Measurements from ENCODE around the gene LYZL1.
"Not testable (repeated sequence)": the region's sequence is repeated elsewhere in the genome, so short reads cannot be mapped to it uniquely, and the experiment has no call there.

LYZL1 gene

DNA sequence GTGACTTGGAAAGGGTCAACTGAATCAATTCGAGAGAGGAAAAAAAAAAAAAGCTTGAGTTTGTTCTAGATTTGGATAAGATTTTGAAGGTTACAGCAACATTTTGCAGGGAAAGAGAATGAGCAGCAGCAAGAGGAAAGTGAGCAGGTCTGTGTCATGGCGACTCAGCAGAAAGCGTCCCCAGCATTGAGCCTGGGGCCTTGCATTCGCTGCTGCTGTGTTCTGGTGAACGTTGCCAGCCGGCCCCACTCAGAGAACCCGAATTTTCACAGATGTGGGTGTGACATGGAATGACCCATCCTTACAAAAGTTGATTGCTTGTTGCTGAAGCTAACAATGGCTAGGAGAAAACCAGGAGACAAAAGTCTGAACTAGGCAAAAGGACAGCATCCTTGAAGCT, 21.6 kb downstream of the LYZL1 start:
- DNase-seq = not testable (repeated sequence)

DNA sequence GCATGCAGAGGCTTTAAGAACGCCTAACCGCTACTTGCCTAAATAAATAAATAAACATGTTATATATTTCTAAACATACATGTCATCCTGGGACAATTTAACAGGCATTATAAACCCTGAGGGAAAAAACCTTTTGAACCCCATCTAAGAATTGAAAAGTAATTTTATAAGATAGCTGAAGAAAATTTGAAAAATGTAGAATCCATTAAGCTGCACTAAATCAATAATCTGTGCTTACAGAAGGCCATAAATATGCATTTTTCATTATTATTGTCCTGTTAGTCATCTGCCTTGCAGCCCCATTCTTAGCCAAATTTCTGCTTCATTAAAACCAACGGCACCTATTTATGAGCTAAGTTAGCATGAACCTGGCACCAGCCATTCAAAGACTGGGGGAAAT, 24.2 kb downstream of the LYZL1 start:
- DNase-seq = no peak

DNA sequence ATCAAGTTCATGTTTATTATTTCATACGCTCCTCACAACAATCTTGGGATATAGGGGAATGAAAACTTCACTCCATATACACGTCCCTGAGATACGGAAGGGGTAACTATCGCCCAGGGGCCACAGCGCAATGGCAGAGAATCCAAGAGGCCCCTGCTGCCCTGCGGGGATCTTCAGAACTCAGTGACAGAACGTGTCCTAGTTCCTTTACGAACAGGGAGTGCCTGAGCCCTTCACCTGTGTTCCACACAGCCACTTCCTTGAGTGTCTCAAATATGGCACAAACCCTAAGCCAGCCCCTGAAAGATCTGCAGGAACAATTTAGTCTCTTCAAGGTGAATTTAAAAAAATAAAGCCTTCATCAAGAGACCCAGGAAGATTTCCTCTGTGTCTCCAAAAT, 25.9 kb downstream of the LYZL1 start:
- no peak for DNase-seq

DNA sequence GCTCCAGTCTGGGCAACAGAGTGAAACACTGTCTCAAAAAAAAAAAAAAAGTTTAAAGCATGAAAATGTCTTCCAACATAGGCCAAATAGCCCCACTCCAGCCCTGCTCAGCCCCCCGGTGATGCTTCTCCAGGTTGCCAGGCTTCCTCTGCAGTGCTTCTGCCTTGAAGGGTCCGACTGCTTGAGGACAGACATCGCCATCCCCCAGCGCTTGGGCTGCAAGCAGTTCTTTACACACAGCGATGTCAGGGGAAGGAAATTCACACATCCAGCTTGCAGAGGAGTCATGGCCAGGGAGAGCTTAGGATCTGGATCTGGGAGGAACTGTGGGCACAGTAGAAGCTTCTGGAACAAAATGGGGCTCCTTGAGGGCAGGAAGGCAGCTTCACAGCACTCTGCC, 26.9 kb downstream of the LYZL1 start:
- DNase-seq = no peak

DNA sequence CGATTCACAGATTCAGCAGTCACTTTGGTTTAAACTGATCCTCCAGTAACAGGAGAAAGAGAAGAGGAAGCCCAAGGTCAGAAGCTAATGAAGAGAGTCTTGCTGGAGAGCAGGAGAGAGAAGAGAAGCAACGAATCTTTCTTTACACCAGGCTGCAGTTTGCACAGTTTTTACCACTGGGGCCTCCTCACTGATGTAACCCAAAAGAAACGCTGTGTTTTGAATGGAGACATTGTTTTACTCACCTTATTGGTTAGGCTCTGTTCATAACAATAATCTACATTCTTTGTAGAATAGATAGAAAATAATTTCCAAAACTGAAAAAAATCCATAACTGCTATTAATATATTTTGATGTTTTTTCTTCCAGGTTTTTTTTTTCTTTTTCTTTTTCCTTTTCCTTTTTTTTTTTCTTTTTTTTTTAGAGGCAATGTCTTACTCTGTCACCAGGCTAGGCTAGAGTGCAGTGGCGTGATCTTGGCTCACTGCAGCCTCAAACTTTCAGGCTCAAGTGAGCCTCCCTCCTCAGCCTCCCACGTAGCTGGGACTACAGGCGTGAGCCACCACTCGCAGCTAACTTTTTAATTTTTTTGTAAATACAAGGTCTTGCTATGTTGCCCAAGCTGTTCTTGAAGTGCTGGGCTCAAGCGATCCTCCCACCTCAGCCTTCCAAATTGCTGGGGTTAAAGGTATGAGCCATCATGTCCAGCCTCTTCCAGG, 27.6 kb downstream of the LYZL1 start:
- DNase-seq = no peak

DNA sequence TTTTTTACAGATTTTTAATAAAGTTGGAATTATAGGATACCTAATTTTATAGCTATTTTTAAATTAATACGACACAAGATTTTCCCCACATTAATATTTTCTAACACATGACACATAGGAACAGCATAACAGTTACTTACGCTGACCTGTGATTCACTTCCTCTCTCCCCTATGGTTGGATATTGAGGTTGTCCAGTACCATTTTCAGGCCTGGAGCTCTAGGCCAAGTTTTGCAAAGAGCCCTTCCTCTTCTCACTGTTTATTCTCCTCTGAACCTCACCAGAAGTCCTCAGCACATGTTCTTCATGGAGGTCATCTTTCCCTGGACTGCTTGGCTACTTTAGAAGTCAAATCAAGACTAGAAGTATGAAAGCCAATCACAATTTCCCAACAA, 28.2 kb downstream of the LYZL1 start:
- no peak for DNase-seq

DNA sequence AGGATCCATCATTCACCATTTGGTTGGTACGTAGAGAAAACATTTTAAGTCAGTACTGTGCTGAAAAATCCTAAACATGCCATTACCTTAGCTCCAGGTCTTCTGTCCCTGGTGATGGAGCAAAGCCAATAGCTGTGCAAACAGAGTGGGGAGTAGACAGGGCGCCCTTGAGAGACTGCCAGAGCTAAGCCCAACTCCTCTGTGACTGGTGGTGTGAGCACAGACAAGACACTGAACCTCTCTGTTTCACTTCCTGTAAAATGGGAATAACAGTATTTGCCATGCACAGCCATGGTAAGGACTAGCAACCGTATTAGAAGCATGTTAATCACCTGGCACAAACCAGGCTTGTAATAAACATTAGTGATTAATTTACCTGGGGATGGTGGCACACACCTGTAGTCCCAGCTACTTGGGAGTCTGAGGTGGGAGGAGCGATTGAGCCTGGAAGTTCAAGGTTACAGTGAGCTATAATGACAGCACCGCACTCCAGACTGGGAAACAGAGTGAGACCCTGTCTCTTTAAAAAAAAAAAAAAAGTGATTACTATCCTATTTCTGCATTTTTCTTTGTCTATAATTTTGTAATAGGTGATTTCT, 28.7 kb downstream of the LYZL1 start:
- DNase-seq = no peak

DNA sequence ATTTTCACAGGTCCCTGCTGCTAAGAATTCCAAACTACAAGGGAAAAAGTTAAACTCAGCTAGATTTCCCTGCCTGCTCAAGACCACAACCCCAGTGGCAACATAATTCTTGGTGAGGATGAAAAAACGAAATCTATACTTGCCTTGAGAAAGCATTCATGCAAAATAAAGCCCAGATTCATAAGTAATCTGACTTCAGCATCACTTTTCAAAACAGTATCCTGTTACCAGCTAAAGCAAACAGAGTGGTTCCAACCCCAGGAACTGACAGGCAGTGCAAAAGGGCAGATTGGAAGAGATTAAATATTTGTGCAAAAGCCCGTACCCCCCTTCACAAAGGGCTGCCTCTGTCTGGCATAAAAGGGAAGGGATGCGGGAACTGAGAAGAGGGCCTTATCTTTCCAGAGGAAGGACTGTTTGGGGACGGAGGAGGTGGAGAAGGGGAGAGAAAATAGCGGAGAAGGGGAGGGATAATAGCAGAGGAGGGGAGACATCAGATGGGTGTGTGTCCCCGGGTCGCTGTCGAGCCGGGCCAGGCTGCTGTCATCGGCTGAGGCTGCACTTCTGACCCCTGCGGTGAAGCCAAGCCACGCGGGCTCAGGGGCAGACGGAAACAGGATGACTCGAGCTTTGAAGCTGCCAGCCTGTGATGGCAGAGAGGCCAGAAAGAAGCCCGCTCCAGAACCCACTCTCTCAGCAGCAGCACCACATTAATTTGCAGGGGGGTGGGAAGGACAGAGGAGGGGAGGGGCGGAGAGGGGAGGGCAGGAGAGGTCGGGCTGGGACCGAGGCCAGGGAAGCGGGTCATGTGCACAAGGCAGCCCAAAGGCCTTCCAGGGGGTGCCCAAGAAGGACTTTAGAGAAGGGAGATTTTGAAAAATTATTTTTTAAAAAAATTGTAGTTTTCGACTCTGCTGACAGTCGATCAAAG, 29.5 kb downstream of the LYZL1 start:
- DNase-seq = peak; percentile 6

DNA sequence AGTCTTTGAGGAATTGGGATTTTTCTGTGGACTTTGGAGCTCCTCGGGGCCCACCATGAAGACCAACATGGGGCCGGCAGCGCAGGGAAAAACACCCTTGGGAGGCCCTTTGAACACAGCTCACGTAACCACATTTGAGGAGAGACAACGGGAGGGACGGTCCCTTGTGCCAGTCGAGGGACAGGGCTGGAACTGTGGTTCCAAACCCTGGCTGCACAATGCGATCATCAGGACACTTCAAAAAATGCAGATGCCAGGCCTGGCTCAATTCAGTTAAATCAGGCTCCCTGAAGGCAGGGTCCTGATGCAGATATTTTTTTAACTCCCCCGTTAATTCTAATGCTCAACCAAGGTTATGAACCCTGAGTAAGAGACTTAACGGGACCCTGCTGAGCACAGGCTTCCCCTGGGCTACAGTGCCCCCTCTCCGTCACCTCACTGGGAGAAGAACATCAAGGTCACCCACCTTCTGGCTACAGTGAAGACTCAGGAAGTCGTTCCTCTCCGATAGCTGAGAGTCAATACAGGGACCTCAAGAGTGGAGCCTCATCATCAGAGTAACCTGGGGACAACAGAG, 30.4 kb downstream of the LYZL1 start:
- no peak for DNase-seq

DNA sequence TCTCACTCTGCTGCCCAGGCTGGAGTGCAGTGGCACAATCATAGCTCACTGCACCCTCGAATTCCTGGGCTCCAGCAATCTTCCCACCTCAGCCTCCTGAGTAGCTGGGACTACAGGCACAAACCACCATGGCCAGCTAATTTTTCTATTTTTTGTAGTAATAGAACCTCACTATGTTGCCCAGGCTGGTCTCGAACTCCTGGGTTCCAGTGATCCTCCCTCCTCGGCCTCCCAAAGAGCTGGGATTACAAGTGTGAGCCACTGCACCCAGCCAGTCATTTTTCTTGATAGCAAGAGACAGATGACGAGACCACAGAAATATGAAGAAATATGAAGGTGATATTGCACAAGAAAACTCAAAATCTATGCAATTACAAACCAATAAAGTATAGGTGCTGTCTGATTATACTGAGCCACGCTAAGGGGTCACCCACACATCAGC, 31.8 kb downstream of the LYZL1 start:
- DNase-seq = not testable (repeated sequence)

DNA sequence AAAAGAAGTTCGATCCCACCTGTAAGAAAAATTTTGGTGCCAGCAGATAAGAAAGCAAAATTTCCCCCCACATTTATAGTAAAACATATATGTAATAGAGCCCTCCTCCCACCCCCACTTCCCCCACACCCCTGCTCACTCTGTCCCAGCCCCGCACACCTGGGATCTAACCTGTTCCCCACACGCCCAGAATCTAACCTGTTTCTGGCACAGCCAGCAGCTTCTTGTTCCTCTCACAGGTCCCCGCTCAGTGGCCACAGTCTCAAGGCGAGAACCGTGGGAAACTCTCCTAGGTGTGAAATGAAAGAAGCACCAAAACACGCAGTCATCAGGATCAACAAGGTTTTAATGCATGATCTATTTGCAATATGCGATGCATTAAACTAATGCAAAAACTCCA, 32.8 kb downstream of the LYZL1 start:
- no peak for DNase-seq

DNA sequence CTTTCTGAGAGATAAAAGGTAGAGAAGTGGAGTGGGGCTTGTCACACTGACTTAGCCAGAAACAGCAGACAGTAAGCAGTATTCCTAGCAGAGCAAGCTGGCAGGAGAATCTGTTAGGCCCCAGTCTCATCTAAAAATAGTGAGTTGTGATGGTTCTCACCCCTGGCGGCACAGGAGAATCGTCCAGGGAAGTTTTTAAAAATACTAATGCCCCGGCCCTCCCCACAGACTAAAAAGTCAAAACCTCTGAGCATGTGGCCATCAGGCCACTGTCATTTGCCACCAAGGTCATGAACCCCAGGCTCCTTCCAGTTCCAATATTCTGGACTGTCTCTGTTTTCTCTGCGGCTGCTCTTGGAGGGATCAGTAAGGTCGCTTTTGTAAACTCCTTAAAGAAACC, 34.0 kb downstream of the LYZL1 start:
- DNase-seq = no peak

DNA sequence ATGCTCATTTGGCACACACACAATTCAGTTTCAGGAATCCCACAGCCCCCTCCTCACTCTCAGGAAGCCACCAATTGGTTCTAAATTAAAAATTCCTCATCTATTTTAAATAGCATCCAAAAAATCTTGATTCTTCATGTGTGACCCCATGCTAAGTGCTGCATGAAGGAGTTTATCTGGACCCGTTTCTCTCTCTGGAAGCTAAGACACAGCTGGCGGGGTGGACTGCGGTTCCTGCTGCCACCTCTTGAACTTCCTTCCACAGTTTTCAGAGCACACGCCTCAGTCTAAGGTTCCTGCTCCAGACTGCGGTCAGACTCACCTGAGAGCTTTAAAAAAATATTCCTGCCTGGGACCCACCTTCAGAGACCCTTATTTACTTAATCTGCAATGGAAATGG, 34.5 kb downstream of the LYZL1 start:
- no peak for DNase-seq

DNA sequence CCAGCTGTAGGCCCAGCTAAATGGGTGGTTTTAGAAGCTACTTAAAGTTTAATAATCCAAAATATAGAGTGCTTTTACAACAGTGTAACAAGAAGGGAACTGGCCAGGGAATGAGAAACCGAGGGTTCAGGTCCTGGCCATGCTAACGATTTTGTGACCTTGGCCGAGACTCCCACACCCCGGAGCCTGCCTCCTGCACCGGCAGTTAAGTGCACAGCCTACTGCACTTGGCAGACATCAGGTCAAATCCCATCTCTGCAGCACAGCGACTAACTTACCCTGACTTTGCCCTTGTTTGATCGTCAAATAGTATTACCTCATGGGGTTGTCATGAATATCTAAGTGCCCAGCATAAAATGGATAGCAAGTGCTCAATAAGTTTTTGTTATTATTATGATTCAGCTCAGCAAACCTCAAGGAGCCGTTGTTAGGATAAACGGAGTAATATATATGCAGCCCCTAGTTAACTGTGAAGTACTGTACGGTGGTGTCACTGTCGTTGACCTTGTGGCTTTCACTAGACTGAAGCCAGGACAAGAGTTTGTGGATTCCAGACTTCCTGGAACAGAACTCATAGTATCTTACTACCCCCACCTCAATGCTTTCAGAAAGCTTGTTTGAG, 35.5 kb downstream of the LYZL1 start:
- no peak for DNase-seq

DNA sequence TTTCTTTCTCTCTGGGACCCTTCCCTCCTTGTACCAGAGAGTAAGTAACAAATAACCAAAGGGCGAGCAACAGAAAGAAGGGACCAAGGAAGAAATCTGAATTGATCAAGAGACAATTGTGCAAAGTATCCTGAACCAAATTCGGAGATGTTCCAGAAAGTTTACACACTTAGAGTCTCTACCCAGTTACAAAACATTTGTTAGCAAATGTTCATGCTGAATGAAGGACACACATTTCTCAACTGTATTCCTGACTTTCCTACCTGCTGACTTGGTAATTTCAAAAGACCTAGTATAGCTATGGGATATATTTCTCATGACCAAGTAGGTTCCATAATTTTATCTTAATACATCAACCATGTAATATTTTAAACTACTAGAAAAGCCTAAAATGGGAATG, 37.4 kb downstream of the LYZL1 start:
- no peak for DNase-seq

DNA sequence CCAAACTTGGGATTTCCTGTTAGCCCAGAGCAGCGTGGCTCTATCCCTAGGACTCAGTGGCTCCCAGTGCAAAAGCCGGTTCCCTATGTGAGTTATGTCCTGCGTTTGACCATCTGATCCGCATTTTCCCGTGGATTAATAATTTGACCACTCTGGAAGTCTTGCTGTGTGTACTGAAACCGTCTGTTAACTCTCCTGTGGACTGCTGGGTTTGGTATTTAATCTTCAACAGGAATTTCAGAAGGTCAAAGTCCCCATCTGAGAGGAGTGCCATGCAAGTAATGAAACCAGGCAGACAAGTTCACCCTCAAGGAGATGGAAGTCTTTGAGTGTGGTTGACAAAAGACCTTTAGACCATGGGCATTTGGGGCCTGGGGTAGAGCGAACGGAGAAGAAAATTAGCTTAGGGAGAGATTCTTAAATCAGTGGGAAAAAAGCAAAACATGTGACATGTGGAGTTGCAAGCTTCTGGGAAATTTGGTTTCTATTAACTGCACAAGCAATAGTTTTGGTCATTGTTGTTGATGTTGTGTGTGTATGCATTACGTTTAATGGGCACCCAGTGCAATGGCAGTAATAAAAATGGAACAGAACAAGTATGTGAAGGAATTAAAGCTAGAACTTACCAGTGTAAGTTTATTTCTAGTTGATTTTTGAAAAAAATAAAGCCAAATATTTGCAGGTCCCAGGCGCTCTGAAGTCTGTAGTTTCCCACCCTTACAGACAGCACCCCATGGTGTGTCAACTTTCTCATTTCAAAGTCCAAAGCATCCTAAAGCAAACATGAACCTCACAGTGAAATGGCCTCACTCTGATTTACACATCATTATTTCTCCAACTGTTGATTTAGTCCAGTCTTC, 38.2 kb downstream of the LYZL1 start:
- DNase-seq = no peak

DNA sequence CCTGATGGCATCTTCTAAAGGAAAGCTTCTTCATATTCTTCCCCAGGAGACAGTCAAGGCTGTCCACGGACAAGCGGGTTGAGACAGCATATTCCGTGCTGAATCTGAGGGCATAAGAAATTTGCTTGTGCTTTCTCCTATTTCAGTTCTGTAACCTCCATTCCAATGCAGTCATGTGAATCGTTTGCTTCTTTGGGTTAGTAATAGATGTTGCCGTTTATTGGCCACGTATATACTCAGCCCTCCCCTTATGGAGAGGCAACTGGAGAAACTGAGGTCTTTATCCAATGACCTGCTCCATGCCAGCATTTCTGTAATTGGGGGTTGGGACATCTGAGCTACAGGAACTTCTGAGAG, 38.9 kb downstream of the LYZL1 start:
- no peak for DNase-seq

DNA sequence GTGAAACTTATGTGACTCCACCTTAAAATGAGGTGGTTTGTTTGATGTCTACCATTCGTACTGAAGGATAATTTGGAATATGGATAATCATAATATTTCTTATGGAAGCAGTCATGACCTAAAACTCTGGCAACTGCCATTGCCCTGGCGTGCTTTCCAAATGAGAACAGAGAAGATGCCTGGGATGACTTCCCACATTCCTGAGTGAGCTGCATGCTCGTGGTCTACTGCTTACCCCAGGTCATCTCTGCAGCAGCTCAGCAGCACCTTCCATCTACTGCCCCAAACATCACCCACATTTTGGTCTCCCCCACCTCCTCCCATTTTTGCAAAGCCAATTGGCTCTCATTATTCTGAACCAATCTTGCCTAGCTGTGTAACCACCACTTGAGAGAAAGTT, 40.1 kb downstream of the LYZL1 start:
- DNase-seq = no peak

DNA sequence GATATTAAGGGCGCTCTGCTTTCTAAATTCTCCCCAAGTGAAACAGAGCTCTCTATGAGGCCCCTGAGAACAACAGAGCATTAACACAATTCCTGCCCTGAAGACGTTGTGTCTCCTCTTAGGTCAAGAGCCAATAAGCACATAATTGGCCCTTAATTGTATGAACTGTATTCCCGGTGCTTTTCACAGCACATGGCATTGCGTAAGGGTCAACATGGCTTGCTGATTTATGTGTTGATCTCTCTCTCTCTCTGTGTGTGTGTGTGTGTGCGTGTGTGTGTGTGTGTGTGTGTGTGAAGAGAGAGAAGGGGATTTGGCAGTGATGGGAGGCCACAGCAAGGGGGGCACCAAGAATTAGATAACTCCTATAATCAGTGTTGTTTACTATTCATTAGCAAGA, 40.5 kb downstream of the LYZL1 start:
- no peak for DNase-seq

DNA sequence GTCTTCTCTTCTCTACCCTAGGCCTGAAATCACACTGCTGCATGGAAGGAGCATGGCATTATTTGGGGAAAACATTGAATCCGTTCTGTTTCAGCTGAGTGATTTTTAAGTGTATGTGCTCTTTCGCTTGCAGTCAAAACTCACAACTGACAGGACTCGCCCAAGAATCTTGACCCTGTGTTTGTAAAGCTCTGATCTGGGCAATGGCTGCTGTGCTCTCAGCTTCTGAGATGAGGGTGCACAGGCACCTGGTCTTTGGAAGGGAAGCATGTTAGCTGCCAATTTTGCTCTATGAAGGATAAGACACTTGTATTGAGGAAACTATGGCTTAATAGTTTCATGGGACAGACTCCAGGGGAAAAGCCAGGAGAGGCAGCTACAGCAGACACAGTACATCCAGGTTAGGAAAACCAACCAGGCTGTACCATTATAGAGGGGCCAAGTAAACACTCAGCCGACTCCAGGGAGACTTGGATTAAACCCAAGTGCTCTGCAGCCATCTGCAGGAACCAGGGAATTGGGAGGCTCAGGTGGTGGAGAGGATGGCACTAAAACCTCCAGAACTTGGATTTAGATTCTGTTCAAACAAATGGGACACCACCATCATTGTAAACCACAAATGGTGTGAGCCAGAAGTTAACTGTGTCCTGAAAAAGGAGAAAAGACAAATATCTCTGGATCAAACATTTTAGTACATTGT, 43.3 kb downstream of the LYZL1 start:
- no peak for DNase-seq

DNA sequence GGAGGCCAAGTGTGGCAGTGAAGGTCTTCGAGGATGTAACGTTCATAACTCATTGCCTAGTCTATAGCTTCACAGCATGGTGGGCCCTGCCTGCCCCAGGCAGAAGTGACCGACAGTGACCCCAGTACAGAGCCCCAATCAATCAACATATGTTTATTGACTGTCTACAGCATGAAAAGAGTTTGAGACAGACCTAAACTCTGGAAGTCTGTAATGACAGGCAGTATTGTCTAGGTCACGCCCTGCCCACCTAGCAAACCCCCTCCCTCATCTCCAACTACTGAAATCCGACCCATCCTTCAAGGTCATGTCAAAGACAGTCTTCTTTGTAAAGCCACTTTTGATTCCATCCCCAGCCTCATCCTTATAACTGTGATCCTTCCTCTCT, 43.9 kb downstream of the LYZL1 start:
- DNase-seq = no peak

DNA sequence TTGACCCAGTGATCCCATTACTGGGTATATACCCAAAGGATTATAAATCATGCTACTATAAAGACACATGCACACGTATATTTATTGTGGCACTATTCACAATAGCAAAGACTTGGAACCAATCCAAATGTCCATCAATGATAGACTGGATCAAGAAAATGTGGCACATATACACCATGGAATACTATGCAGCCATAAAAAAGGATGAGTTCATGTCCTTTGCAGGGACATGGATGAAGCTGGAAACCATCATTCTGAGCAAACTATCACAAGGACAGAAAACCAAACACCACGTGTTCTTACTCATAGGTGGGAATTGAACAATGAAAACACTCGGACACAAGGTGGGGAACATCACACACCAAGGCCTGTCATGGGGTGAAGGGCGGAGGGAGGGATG, 48.7 kb downstream of the LYZL1 start:
- not testable (repeated sequence) for DNase-seq

Data from activated gamma-delta T cell treated with Interleukin-2 at 50 U/mL for 16 hours (primary cell).